ENCODE data around the gene CPNE5.

CPNE5 gene

DNA sequence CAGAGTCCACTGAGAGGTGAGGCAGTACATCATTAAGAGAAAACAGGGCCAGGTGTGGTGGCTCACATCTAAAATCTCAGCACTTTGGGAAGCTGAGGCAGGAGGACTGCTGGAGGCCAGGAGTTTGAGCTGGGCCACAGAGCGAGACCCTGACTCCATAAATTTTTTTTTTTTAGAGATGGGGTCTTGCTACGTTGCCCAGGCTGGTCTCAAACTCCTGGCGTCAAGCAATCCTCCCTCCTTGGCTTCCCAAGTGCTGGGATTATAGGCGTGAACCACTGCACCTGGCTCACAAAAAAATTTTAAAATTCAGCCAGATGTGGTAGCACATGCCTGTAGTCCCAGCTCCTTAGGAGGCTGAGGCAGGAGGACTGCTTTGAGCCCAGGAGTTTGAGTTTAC, 18.1 kb upstream of the CPNE5 start:
- no peak for DNase-seq

DNA sequence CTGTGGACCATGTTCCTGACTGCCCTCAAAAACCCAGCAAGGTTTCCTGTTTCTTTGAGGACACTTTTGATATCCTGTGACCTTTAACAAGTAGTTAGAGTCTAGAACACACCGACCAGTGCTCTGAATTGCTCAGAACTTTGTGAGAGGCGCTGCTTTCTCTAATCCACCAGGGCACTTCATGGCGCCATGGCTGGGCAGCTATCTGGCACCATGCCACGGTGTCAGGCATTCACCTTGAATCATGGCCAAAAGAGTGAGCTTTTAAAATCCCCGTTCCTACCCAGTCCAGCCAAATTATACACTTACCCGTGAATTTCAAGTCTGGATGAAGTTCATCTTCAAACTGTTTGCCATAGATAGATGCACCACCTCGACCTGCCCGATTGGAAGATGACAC, 17.0 kb upstream of the CPNE5 start:
- no peak for DNase-seq

DNA sequence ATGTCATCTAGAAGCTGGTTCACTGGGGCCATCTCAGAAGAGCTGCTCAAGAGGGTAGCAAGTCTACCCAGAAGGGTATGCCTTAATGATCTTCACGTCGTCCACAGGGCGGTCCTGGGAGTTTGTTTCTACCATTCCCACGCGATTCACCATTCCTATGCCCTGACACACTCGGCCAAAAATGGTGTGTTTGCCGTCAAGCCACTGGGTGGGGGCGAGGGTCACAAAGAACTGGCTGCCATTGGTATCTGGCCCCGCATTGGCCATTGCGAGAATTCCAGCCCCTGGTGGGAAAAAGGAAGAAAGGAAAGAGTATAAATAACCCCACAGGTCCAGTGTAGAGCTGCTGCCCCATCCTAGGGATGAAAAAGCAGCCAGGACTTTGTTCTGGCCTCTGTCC, 16.5 kb upstream of the CPNE5 start:
- no peak for DNase-seq

- peak; percentile 85 to 97 (median 90) for DNase-seq
Measured at GRCh38 chr6:36853325-36853724, 14.1 kb upstream of the CPNE5 start.

DNA sequence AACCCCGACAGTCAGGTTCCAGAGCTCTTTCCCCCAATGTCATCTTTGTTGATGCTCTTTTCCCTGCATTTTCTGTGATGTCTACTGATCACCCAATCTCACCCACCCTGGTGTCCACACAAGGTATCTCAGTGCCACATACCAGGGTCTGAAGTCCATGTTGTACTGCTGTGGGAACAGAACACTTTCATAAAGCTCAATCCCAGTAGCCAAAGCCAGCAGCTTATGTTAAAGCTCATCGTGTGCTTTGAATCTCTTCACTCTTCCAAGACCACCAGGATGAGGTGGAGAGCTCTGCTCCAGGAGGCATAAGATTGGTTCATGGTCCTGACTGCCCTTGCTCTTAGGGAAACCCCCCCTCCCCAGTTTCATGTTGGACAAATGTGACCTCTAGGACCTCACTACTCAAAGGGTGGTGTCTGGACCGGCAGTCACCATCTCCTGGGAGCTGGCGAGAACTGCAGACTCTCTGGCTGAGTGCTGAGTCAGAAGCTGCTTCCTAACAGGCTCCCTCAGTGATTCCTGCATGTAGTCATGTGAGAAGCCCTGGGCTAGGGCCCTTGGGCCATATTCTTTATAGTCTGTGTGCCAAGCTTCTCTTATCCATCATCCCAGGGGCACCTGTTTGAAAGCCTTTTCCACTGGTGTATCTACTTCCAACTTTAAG, 13.4 kb upstream of the CPNE5 start:
- peak in 3 of 4 experiments; percentile 32 to 42 (median 34) for DNase-seq

- no peak for DNase-seq
Measured at GRCh38 chr6:36851626-36852025, 12.4 kb upstream of the CPNE5 start.

DNA sequence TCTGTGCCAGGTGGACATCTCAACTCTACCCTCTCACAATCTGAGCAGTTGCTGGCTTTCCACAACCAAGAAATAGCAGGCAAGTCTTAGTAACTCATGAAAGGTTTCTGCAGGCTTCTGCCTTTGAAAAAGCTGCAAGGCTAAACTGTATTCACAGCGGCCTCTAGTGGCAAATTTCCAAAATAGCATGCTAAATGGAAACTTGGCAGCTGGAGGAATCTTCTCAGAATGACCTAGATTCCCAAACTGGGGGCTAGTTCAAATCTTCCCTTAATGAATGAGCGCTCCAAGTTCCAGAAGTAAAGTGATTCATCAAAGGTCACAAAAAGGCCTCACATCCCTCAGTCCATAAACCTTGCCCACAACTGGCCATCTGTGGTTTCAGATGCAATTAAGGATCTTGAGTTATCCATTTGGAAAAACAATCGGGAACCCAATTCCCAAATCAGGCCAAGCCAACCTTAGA, 11.9 kb upstream of the CPNE5 start:
- peak; percentile 75 to 87 (median 78) for DNase-seq

DNA sequence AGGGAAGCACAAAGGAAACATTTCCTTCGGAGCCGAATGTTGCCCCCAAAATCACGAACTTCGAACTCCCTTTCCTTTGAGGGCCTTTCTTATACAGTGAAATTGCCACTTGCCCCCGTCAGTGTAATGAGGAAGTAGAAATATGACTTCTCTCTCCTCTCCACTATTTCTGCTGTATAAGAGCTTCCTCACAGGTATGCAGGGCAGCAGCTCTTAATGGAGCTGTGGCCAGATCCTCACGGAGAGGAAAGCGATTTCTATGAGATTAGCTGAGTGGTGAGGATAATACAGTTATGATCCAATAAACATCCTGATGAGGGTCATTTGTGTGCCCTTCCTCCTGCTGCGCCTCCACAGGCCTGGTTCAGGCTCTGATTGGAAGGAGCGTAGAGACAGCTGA, 10.8 kb upstream of the CPNE5 start:
- DNase-seq: peak in 1 of 4 experiments; percentile 24

DNA sequence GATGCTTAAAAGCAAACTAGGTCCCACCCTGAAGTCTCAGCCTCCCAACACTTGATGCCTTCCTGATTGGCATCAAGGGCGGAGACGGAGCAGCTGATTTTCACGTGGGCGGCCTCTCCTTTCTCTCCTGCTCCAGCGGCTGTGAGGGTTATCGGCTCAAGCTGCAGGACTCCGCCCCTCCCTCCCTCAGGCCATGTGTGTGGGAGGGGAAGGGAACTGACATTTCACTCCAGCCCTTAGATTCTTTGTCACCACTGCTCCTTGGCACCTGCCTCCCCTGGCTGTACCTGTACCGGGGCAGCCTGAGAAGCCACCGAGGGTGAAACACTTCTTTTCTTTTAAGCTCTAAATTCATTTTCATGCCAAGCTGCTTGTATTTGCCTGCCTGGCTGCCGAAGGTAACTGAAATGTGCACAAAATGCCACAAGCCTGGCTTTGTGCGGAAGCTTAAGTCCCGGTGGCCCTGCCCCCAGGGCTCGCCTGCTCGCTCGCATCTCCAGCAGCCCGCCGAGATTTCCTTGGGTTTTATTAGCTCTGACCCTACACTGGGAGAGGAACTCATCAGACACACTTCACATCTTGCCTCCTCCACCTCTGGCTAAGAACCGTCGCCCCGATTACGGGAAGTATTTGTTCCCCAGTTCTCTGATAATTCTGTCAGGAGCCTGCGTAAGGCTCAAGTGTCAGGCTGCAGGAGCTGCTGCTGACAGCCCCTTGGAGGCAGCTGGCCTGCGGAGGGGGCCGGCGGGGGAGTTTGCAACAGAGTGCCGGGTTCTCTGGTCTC, 9.6 kb upstream of the CPNE5 start:
- peak; percentile 66 to 86 (median 81) for DNase-seq

- no peak for DNase-seq
Measured at GRCh38 chr6:36847991-36848390, 8.7 kb upstream of the CPNE5 start.

DNA sequence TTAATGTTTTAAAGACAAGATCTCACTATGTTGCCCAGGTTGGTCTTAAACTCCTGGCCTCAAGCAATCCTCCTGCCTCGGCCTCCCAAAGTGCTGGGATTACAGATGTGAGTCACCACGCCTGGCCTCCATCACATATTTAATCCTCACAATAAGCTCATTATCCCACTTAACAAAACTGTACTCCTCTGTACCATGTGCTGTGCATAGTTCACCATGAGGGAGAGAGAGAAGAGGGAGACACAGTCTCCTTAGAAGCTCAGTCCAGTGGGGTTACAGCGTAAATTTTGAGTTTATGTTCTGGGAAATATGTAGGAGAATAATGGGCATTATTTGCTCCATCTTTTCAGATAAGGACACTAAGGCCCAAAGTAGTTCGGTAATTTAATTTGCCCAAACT, 7.9 kb upstream of the CPNE5 start:
- no peak for DNase-seq

DNA sequence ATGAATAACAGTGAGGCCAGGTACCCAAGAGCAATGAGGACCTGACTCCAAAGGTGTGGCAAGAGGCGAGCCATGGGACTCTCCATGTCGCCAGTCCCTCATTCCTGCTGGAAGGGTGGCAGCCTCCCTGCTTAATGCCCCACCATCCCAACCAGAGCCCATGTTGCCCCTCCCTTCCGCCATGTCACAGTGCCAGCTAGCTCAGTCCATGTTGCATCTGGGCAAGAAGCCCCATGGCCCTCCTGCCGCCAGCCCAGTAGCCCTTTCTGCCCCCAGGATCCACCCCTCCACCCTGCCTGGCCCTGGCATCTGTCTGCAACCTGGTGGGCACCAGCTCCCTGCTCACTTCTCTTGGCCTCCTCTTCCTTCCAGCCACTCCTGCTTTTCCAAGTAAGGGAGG, 6.0 kb upstream of the CPNE5 start:
- DNase-seq: no peak

DNA sequence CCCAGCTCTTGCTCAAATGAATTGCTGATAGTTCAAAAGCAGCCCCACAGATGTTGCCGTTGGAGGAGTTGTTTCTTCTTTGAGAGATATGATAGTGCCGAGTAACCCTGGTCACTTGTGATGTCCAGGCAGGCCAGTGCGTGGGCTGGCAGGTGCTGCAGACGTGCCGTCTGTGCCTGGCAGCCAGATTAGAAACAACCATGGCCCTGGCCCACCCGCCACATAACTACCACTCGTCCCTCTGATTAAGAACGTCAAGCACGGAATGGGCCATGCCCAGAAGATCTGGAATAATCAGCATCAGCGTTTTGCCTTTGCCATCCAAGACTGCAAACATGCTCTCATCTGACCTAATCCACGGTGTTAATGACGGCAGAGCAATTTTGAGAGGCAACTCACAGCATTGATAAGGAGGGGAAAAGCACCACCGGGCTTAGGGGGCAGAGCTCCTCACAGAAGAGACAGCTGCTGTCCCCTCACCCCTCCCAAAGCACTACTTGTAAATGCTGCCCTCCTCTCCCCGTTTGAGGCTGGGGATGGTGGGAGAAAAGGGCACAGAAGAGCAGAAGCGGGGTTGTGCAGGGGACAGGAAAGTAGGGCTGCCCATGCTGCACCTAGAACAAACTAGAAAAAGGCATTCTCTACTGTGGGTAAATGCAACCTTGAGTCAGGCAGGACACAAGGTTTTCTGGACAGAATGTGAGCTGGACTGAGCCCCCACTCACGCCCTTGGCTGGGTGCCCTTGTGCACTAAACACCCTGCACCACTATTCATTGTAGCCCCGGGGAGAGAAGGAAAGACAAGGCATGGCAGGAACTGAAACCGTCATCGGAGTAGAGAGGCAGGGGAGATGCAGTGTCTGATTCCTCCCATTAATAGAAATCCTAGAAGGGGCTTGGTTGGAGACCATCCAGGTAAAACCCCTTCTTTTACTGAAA, 5.3 kb upstream of the CPNE5 start:
- DNase-seq: no peak

- no peak for DNase-seq
Measured at GRCh38 chr6:36843170-36843569, 3.9 kb upstream of the CPNE5 start.

DNA sequence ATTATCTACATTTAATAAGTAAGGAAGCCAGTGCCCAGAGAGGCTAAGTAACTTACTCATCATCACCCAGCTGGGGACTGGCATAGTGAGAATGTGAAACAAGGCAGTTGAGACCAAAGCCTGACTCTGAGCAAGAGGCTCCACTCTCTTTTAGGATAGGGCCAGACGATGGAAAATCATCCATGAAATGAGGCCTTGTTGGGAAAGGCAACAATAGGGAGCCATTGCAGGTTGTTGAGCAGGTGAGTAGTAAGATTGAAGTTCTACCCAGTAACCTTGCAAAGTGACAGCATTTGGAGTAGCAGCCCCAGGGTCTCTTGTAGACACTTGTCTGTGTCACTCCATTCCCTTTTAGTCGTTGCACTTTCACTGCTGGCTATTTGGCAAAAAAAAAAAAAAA, 2.5 kb upstream of the CPNE5 start:
- no peak for DNase-seq

DNA sequence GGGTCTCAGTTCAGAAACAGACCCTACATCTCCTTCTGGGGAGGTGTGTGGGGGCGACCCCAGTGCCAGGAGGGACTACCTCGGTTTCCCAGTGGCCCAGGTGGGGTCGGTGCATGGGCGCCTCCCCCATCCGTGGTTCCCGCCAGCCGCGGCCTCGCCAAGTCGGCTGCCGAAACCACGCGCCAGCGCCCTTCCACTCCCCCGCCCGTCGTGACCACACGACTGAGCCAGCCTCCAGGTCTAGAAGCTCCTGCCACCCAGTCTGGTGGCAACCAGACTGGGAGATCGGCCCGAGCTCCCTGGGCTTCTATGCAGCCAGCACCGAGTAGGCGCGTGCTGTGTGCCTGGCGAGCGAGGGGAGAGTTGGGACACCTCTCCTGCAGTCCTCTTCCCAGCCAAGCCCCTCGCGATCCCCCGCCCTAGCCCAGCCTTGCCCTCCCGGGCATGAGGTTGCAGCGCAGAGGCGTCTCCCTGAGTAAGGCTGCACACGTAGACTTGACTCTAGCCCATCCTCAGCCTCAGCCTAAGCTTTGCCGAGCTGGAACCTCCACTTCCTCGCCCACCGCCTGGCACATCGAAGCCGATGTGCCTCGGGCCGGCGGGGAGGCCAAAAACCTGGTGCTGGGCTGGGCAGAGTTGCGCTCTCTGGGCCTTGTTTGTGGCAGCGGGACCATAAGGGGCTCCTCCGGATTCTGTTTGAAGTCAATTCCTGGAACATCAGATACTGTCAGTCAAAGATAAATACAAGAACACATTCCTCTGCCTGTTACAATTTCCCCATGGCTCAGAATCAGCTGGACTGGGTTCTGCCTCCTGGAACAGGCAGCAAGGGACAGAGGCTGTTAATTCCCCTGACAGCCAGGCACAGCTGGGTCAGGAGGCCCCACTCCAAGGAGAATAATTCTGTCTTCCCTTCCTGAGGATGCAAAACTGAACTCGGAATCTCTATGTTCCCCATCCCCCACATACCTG, 1.5 kb upstream of the CPNE5 start:
- DNase-seq: peak in 1 of 4 experiments; percentile 40

DNA sequence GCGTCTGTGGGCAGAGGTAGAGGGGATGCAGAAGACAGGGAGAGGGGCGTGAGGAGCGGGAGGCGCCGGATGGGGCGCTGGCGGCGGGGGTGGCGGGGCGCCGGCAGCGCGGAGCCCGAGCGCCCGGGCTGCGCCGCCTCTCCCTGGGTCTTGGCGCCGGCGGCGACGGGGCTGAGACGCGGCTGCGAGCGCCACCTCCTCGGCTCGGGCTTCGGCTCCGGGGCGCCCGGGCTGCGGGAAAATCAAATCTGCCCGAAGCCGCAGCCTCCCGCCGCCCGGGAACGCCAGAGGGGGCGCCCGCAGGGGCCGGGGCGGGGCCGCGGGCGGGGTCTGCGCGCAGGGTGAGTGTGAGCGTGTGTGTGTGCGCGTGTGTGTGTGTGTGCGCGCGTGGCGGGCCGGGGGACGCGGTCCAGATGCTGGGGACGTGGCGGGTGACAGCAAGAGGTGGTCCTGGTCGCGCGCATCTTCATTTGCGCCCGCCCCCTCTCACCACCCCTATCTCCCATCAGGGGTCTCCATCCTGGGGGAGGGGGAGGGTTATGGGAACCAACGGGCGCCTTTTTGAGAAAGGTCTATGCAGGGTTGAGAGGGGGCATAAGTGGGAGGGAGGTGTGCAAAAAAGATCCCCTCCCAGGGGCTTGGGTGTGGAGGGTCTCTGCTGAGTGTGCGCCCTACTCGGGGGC, 646 bp upstream of the CPNE5 start:
- peak in 3 of 4 experiments; percentile 25 to 67 (median 53) for DNase-seq

DNA sequence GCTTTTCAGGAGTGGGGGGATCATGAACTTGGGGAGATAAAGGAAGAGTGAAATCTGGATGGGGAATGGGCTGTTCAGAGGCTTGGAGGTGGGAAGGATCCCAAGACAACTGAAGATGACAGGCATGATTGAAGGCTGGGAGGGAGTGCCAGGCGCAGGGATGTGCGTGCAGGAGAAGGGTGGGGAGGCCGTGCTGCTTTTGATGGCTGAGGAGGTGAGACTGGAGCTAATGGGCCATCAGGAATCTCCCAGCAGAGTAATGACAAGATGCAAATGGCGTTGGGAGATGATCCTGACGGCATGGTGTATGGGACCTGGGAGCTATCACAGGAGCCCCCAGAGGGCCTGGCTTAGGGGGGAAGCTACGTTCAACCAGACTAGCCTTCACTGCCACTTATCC, 1.6 kb downstream of the CPNE5 start:
- no peak for DNase-seq

DNA sequence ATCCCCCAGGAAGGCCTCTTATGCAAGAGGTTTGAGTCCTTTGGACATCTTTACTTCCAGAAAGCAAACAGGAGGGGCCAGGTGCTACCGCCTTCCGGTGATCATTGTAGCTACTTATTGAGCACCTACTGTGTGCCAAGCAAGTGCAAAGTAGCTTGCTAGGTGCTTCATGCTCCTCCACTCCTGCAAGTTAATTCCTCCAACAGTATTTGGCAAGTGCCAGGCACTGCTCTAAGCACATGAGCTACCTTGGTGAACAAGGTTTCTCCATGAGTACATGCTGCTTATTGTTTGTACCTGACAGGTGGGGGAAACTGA, 2.3 kb downstream of the CPNE5 start:
- DNase-seq: no peak

DNA sequence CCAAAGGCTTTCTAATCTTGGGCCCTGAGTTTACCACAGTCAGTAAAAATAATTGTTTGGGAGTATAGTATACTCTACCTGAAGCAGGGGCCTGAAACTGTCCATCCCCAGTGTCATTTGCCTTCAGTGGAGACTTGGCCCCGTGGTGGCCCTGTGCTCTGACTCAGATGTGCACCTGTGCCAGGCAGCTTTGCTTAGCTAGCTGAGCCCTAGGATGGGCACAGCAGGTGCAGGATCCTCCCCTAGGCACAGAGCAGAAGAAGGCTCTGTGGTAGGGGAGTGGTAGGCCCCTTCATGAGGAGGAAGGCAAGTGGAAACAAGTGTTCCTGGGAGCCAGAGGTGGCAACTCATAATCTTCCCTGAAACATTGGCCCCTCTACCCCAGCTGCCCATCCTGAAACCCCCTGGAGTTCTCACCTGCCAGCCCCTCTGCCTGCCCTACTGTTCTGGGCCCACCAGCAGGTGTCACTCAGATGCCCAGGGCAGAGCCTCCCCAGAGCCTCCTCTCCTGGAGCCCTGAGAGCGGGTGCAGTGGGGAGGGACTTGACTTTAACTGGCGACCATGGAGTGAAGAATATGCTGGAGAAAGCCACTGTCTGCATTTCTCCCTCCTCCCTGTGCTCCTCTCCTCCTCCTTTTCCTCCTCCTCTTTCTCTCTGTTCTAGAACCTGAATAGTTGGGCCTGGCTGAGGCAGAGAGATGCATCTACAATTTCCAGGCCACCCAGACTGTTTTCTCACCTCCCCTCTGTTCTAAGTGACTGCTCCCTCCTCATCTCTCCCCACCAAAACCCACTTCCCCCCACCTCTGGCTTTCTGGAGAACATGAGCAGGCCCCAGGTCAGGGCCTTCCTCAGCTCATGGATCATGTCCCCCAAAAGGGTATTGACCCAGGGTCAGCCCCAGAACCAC, 2.9 kb downstream of the CPNE5 start:
- DNase-seq: no peak
